KOPT-K1 (cell line): ENCODE data around the gene SH3BGR.
"Not testable (repeated sequence)": the region's sequence is repeated elsewhere in the genome, so short reads cannot be mapped to it uniquely, and the experiment has no call there.

Source experiments
- H3K27ac ChIP-seq: fragments of 200-600 bp; sonication (generic); 2 replicates; pipeline ENCODE4 v1.5.1; 2016; ENCODE audit warnings: antibody characterized with exemption, mild to moderate bottlenecking, low read depth, low read length; ENCODE audit not compliant: poor library complexity, severe bottlenecking
- H3K36me3 ChIP-seq: fragments of 200-600 bp; sonication (generic); 2 replicates; pipeline ENCODE4 v1.5.1; 2017; ENCODE audit warnings: antibody characterized with exemption, mild to moderate bottlenecking, low read length, moderate library complexity; ENCODE audit not compliant: insufficient read depth
- H3K9me3 ChIP-seq: fragments of 200-600 bp; sonication (generic); 2 replicates; pipeline ENCODE4 v1.5.1; 2017; ENCODE audit warnings: antibody characterized with exemption, low read length, mild to moderate bottlenecking; ENCODE audit not compliant: insufficient read depth, poor library complexity, severe bottlenecking

Gene SH3BGR

GRCh38 chr21:39538453-39539042 is 86.8 kb downstream of the SH3BGR start:
- H3K36me3 ChIP-seq, result no peaks in the 10 kb centered on the region
- H3K9me3 ChIP-seq, result peaks cover 25% of the 10 kb centered on the region
- no peak overlapping the region for H3K27ac ChIP-seq

DNA sequence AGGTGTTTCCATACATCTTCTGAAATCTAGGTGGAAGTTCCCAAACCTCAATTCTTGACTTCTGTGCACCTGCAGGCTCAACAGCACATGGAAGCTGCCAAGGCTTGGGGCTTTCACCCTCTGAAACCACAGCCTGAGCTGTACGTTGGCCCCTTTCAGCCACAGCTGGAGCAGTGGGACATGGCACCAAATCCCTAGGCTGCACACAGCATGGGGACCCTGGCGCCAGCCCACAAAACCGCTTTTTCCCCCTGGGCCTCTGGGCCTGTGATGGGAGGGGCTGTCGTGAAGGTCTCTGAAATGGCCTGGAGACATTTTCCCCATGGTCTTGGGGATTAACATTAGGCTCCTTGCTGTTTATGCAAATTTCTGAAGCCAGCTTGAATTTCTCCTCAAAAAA is 88.6 kb downstream of the SH3BGR start:
- H3K9me3 ChIP-seq, result peaks cover 25% of the 10 kb centered on the region
- H3K27ac ChIP-seq, H3K36me3 ChIP-seq: not testable (repeated sequence)

GRCh38 chr21:39542736-39543135 is 91.0 kb downstream of the SH3BGR start:
- Histone ChIP-seq H3K27ac (no peak overlapping the region), H3K36me3 (no peaks in the 10 kb centered on the region), H3K9me3 (peaks cover 25% of the 10 kb centered on the region)

DNA sequence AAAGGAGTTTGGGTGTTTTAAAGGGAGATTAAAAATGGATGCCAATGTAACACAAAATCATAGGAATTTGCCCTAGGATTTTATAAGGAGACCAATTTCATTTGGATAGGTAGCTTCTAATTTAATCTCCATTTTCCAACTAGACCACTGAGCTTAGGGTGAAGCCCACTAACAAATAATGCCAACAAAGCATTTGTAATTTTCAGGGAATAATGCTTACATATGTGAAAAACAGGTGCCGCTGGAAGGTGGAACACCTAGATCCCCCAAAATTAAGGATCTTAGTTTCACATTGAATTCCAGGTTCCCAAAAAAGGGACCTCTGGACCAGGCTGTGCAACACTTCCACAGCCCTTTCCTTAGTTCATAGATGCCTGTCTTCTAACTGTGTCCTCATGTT is 94.8 kb downstream of the SH3BGR start:
- Histone ChIP-seq H3K36me3 (no peaks in the 10 kb centered on the region), H3K9me3 (peaks cover 3% of the 10 kb centered on the region), H3K27ac (no peak overlapping the region)

GRCh38 chr21:39552856-39553255 is 101.1 kb downstream of the SH3BGR start:
- Histone ChIP-seq H3K27ac (no peak overlapping the region), H3K9me3 (peaks cover 10% of the 10 kb centered on the region), H3K36me3 (no peaks in the 10 kb centered on the region)

DNA sequence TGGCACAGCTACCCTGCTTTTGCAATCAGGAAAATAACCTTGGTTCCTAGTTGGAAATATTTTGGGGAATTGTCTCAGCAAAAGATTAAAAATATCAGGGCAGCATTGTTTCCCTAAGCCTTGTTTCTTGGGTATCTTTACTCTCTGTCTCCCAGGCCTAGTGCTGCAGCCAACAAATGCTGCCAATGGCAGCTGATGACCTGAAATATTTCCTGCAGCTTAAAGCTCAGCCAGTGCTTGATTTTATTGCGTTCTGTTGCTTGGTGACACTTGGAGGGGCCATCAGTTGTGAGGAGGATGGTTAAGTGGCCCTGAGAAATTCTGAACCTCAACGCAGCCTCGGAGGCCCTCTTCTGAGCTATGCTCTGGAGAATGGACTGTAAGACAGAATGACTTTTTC is 101.6 kb downstream of the SH3BGR start:
- no peaks in the 10 kb centered on the region for H3K36me3 ChIP-seq
- peaks cover 10% of the 10 kb centered on the region for H3K9me3 ChIP-seq
- H3K27ac ChIP-seq, result no peak overlapping the region

- Histone ChIP-seq H3K36me3 (no peaks in the 10 kb centered on the region), H3K27ac (no peak overlapping the region), H3K9me3 (peaks cover 10% of the 10 kb centered on the region)
Observed at GRCh38 chr21:39555911-39556590, 104.3 kb downstream of the SH3BGR start.

DNA sequence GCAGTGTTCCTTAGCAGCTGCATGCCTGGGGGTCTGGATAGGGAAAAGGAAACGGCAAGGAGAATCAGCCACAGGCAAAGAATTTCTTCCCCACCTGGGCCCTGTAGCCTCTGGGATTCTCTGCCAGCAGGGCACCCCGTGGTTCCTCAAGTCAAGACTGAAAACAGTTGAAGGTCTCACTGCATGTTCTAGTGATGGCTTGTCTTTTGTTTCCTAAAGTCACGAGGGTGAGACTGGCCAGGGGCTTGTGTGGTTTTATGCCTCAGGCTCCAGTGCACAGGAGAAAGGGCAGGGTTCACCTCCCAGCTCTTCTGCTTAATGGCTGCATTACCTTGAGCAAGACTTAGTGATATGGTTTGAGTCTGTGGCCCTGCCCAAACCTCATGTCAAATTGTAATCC is 107.7 kb downstream of the SH3BGR start:
- H3K9me3 ChIP-seq, result no peaks in the 10 kb centered on the region

DNA sequence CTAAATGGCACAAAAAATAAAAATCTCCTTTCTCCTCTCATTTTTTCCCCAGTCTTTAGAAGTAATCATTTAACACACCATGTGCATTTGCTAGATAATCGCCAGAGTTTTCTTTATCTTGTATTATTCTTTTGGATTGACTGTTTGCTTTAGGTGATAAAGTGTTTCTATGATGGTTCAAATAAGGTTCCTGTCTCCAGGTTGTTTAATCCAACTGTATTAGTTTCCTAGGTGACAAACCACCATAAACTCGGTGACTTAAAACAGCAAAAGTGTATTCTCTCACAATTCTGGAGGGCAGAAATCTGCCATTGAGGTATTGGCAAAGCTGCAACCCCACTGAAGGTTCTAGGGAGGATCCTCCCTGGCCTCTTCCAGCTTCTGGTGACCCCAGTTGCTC is 109.4 kb downstream of the SH3BGR start:
- Histone ChIP-seq H3K36me3 (no peaks in the 10 kb centered on the region), H3K27ac (no peak overlapping the region), H3K9me3 (no peaks in the 10 kb centered on the region)

More for the DNA sequence above, 107.7 kb downstream of the SH3BGR start:
- Histone ChIP-seq H3K36me3 (no peaks in the 10 kb centered on the region), H3K27ac (no peak overlapping the region)

GRCh38 chr21:39562791-39563770 is 111.3 kb downstream of the SH3BGR start:
- H3K9me3 ChIP-seq, result no peaks in the 10 kb centered on the region

GRCh38 chr21:39564200-39564599 is 112.4 kb downstream of the SH3BGR start:
- Histone ChIP-seq H3K27ac (no peak overlapping the region), H3K9me3 (no peaks in the 10 kb centered on the region), H3K36me3 (no peaks in the 10 kb centered on the region)

More at GRCh38 chr21:39562791-39563770, 111.3 kb downstream of the SH3BGR start:
- no peaks in the 10 kb centered on the region for H3K36me3 ChIP-seq
- H3K27ac ChIP-seq, result no peak overlapping the region
